IPS DF 19.7 (cell line): ENCODE results near the gene HSPB3.
"Not testable (repeated sequence)": the region's sequence is repeated elsewhere in the genome, so short reads cannot be mapped to it uniquely, and the experiment has no call there.

Experiments used
- DNase-seq: peaks from one replicate; pipeline ENCODE4 v3.0.0-alpha.2; 2013; ENCODE audit warnings: low read depth, low spot score

The HSPB3 gene

GRCh38 chr5:54457094-54457862 lies 1.8 kb downstream of the HSPB3 start:
- DNase-seq, result no peak

GRCh38 chr5:54458221-54458620 lies 2.7 kb downstream of the HSPB3 start:
- DNase-seq, result no peak

GRCh38 chr5:54460181-54460919 lies 4.9 kb downstream of the HSPB3 start:
- DNase-seq, result no peak

GRCh38 chr5:54462281-54462680 lies 6.8 kb downstream of the HSPB3 start:
- DNase-seq, result no peak

- DNase-seq, result no peak
These were observed 8.2 kb downstream of the HSPB3 start for GRCh38 chr5:54463713-54464112.

- DNase-seq, result no peak
These were observed 14.1 kb downstream of the HSPB3 start for GRCh38 chr5:54469622-54470021.

- no peak for DNase-seq
These were observed 14.6 kb downstream of the HSPB3 start for GRCh38 chr5:54470128-54470527.

GRCh38 chr5:54470677-54471076 lies 15.2 kb downstream of the HSPB3 start:
- no peak for DNase-seq

- DNase-seq, result no peak
These were observed 15.9 kb downstream of the HSPB3 start for GRCh38 chr5:54471398-54471797.

GRCh38 chr5:54476682-54477081 lies 21.2 kb downstream of the HSPB3 start:
- DNase-seq, result no peak

GRCh38 chr5:54477941-54478478 lies 22.5 kb downstream of the HSPB3 start:
- DNase-seq, result no peak

GRCh38 chr5:54480296-54480695 lies 24.8 kb downstream of the HSPB3 start:
- DNase-seq, result no peak

GRCh38 chr5:54484219-54484894 lies 28.9 kb downstream of the HSPB3 start:
- DNase-seq, result no peak

GRCh38 chr5:54485659-54486058 lies 30.2 kb downstream of the HSPB3 start:
- not testable (repeated sequence) for DNase-seq

GRCh38 chr5:54489648-54489979 lies 34.1 kb downstream of the HSPB3 start:
- DNase-seq, result not testable (repeated sequence)

GRCh38 chr5:54491326-54491725 lies 35.8 kb downstream of the HSPB3 start:
- no peak for DNase-seq

GRCh38 chr5:54492178-54492577 lies 36.7 kb downstream of the HSPB3 start:
- DNase-seq, result no peak

GRCh38 chr5:54495027-54495426 lies 39.5 kb downstream of the HSPB3 start:
- DNase-seq, result no peak
